Amniotic epithelial cell (primary cell): Measurements from ENCODE around the gene RBPMS2.

Experiments used
- DNase-seq: peaks from one replicate; pipeline ENCODE4 v3.0.0-alpha.2; 2010; ENCODE audit warnings: low read depth

RBPMS2 gene

GRCh38 chr15:64783796-64784195 is 8.4 kb upstream of the RBPMS2 start:
- DNase-seq = no peak

GRCh38 chr15:64782751-64783150 is 7.4 kb upstream of the RBPMS2 start:
- DNase-seq = no peak

- DNase-seq = no peak
Measured at GRCh38 chr15:64781299-64781698, 5.9 kb upstream of the RBPMS2 start.

- DNase-seq = no peak
Measured at GRCh38 chr15:64780600-64781156, 5.3 kb upstream of the RBPMS2 start.

GRCh38 chr15:64779630-64780029 is 4.2 kb upstream of the RBPMS2 start:
- DNase-seq = no peak

- DNase-seq = no peak
Measured at GRCh38 chr15:64779024-64779423, 3.6 kb upstream of the RBPMS2 start.

- no peak for DNase-seq
Measured at GRCh38 chr15:64776402-64776786, 1.0 kb upstream of the RBPMS2 start.

GRCh38 chr15:64774629-64775493 is 528 bp downstream of the RBPMS2 start:
- DNase-seq = peak; percentile 7

GRCh38 chr15:64774037-64774628 is 1.3 kb downstream of the RBPMS2 start:
- DNase-seq = no peak

- DNase-seq = no peak
Measured at GRCh38 chr15:64773606-64774005, 1.8 kb downstream of the RBPMS2 start.

- DNase-seq = no peak
Measured at GRCh38 chr15:64772964-64773363, 2.4 kb downstream of the RBPMS2 start.

GRCh38 chr15:64772488-64772887 is 2.9 kb downstream of the RBPMS2 start:
- peak; percentile 26 for DNase-seq

GRCh38 chr15:64770626-64771025 is 4.8 kb downstream of the RBPMS2 start:
- no peak for DNase-seq

- no peak for DNase-seq
Measured at GRCh38 chr15:64767203-64767602, 8.2 kb downstream of the RBPMS2 start.

GRCh38 chr15:64766058-64766457 is 9.3 kb downstream of the RBPMS2 start:
- DNase-seq = no peak

GRCh38 chr15:64763874-64764273 is 11.5 kb downstream of the RBPMS2 start:
- no peak for DNase-seq

GRCh38 chr15:64763462-64763861 is 11.9 kb downstream of the RBPMS2 start:
- no peak for DNase-seq

- DNase-seq = no peak
Measured at GRCh38 chr15:64763021-64763420, 12.4 kb downstream of the RBPMS2 start.

GRCh38 chr15:64762546-64762945 is 12.8 kb downstream of the RBPMS2 start:
- no peak for DNase-seq

- no peak for DNase-seq
Measured at GRCh38 chr15:64761156-64761555, 14.2 kb downstream of the RBPMS2 start.

- DNase-seq = no peak
Measured at GRCh38 chr15:64760056-64760455, 15.3 kb downstream of the RBPMS2 start.

GRCh38 chr15:64755427-64755940 is 19.9 kb downstream of the RBPMS2 start:
- no peak for DNase-seq
